Measurements from ENCODE around the gene OR4F15. TPM values are rescaled to one million over a fixed set of nuclear protein-coding genes. Genes with fewer than 3 reads are reported as not detected.

Gene OR4F15
- total RNA-seq, 1 donor, result not detected

DNA sequence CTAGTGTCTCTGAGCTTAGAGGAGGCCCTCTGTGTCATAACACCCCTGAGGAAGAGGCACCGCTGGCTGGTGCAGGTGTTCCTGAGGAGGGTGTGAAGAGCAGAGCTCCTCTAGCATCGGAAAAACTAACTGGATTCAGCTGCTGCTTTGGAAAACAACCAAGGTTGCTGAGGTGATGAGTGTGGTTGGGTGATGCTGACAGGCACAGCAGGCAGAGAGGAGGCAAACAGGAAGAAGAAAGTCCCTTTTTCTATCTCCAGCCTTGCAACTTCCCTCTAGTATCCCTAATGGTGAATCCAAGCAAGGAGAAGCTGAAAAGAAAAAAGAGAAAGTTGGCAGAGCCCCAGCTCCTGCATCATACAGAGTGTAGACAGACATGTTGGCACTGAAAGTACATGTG is 3.8 kb upstream of the OR4F15 start:
- H3K4me3 ChIP-seq (ENCODE audit: low read depth, low read length), result no peak overlapping the region
- TF ChIP-seq, protein P1, sequence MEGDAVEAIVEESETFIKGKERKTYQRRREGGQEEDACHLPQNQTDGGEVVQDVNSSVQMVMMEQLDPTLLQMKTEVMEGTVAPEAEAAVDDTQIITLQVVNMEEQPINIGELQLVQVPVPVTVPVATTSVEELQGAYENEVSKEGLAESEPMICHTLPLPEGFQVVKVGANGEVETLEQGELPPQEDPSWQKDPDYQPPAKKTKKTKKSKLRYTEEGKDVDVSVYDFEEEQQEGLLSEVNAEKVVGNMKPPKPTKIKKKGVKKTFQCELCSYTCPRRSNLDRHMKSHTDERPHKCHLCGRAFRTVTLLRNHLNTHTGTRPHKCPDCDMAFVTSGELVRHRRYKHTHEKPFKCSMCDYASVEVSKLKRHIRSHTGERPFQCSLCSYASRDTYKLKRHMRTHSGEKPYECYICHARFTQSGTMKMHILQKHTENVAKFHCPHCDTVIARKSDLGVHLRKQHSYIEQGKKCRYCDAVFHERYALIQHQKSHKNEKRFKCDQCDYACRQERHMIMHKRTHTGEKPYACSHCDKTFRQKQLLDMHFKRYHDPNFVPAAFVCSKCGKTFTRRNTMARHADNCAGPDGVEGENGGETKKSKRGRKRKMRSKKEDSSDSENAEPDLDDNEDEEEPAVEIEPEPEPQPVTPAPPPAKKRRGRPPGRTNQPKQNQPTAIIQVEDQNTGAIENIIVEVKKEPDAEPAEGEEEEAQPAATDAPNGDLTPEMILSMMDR (IDR thresholded peaks at IDR 0.05; ENCODE audit: insufficient read depth, low read depth, low read length), result no peak
- DNase-seq (ENCODE audit: low read depth), result no peak

DNA sequence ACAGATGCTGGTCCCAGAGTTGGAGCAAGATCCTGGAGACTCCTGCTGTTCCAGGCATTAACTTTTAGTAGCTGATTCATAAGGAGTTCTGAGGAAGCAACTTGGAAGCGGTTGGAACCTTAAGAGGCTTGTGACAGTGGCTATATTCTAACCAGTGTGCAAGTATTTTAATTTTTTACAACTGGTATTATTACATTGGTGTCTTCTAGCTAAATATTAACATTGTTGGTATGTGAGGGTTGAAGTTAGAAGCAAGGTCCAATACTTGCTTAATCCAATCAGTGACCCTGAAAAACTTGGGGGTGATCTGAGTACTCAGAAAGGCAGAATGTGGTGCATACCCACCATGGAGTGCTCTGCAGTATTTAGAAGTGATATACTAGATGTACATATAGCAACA is 1.5 kb upstream of the OR4F15 start:
- no peak overlapping the region for H3K4me3 ChIP-seq (ENCODE audit: low read depth, low read length)
- DNase-seq (ENCODE audit: low read depth), result no peak
- TF ChIP-seq, protein P1 (IDR thresholded peaks at IDR 0.05; ENCODE audit: insufficient read depth, low read depth, low read length), result no peak

DNA sequence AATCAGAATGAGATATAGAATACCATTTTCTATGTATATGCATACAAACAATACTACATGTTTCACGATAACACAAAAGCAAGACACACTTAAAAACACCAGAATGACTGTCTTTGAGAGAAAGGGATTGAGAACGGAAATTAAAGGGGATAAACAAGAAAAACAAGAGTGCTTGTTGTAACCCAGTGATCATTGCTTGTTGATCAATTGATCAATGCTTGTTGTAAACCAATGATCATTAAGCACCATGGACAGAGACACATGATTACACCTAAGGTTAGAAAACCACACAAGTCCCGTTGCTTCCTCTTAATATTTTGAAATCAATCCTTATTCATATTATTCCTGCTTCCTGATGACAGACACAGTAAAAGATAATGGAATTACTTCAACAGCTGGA is 1.1 kb upstream of the OR4F15 start:
- peak; percentile 5 for DNase-seq (ENCODE audit: low read depth)
- TF ChIP-seq, protein P1 (IDR thresholded peaks at IDR 0.05; ENCODE audit: insufficient read depth, low read depth, low read length), result no peak
- no peak overlapping the region for H3K4me3 ChIP-seq (ENCODE audit: low read depth, low read length)

DNA sequence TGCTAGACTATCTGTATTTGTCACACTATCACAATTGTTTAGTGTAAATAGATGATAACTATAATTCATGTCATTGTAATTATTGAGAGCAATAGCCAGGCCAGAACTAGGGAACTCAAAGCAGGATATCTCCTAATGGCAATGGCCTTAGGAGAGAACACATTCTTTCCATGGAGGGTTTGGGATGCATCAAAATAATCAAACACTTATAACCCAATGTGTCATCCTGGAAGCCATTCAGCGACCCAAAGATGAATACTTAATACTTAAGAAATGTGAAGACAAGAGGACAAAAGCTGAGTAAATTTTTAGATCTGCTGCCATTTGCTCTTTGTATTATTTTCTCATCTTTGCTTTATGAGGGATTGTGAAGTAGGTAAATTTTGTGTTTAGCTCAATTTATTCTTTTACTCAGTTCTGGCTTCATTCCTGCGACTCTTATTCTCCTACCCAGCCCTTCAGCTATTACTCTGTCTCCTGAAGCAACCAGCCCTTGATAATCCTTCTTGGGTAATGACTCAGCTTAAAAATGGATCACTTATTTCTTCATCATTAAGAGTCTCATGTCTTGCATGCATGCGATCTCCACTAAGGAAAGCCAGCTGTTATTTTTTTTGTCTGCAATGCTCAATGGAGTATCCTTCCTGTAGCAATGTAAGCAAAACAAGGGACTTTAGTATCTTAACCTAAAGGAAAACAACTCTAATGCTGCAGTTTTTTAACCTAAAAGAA is 2.0 kb downstream of the OR4F15 start:
- TF ChIP-seq, protein P1 (IDR thresholded peaks at IDR 0.05; ENCODE audit: insufficient read depth, low read depth, low read length), result no peak
- H3K4me3 ChIP-seq (ENCODE audit: low read depth, low read length), result no peak overlapping the region
- DNase-seq (ENCODE audit: low read depth), result peak; percentile 22

DNA sequence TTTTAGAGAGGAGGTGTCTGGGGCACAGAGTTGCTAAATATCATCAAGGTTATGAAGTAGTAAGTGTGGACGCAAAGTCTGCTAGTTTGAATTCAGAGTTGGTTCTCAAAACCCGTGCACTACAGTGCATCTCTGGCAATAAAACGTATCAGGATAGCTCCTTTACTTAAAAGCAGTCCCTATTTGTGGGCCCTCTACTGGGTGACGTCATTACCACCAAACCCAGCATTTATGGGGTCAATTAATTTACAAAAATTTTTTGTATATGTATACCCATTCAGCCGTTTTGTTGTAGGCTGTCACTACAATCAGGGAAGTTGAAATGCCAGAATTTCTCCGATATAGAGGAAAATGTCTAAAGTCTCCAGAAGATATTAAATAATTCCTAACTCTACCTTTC is 8.8 kb downstream of the OR4F15 start:
- H3K4me3 ChIP-seq (ENCODE audit: low read depth, low read length), result no peak overlapping the region
- TF ChIP-seq, protein P1 (IDR thresholded peaks at IDR 0.05; ENCODE audit: insufficient read depth, low read depth, low read length), result no peak
- no peak for DNase-seq (ENCODE audit: low read depth)

DNA sequence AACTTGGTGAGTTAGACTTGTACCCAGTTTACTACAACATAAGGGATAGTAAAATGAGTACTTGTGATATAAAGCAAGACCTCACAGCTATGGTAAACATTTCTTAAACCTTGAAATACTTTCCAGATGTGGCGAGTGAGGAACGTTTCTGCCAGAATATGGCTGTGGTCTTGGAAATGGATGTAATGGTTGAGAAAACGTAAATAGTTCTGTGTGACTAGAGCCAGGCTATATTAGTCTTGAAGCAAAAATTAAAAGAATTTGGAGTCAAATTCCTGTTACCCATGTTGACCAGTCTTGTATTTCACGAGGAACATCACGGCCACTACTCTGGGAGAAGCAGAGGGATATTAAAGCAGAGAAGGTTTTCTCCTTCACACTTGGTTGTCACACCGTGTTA is 15.3 kb downstream of the OR4F15 start:
- TF ChIP-seq, protein P1 (IDR thresholded peaks at IDR 0.05; ENCODE audit: insufficient read depth, low read depth, low read length), result no peak
- peak; percentile 43 for DNase-seq (ENCODE audit: low read depth)
- no peak overlapping the region for H3K4me3 ChIP-seq (ENCODE audit: low read depth, low read length)

DNA sequence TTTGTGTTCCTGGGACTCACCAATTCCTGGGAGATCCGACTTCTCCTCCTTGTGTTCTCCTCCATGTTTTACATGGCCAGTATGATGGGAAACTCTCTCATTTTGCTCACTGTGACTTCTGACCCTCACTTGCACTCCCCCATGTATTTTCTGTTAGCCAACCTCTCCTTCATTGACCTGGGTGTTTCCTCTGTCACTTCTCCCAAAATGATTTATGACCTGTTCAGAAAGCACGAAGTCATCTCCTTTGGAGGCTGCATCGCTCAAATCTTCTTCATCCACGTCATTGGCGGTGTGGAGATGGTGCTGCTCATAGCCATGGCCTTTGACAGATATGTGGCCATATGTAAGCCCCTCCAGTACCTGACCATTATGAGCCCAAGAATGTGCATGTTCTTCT is 16.8 kb downstream of the OR4F15 start:
- no peak for DNase-seq (ENCODE audit: low read depth)
- no peak overlapping the region for H3K4me3 ChIP-seq (ENCODE audit: low read depth, low read length)
- TF ChIP-seq, protein P1 (IDR thresholded peaks at IDR 0.05; ENCODE audit: insufficient read depth, low read depth, low read length), result no peak

Measured in fibroblast of villous mesenchyme (primary cell).